Measurements from ENCODE around the gene P2RX4.

- TF ChIP-seq CTCF (IDR thresholded peaks at IDR 0.05) (no peak), POLR2A (IDR thresholded peaks at IDR 0.05) (no peak), EP300 (IDR thresholded peaks at IDR 0.05) (no peak)
Observed at GRCh38 chr12:121191151-121191550, 18.8 kb upstream of the P2RX4 start.

All from tibial nerve (tissue), 4 donors.